ENCODE measurements around the gene SEPHS1. TPM values are rescaled to one million over a fixed set of nuclear protein-coding genes. Genes with fewer than 3 reads are reported as not detected.
"Not testable (repeated sequence)": the region's sequence is repeated elsewhere in the genome, so short reads cannot be mapped to it uniquely, and the experiment has no call there.

SEPHS1 gene
- total RNA-seq (2014; rRNA removed; shearing (Covaris generic); ENCODE audit: low replicate concordance) = 82.1 and 109 TPM in 2 replicates

- Histone ChIP-seq H3K36me3 (peaks cover 25% of the 10 kb centered on the region), H3K4me3 (peak within 1 kb of the TSS; percentile 74), H3K9me3 (no peaks in the 10 kb centered on the region), H3K27me3 (no peaks in the 10 kb centered on the region)
- DNase-seq = peak; percentile 89
Measured at GRCh38 chr10:13348216-13349017, at the start of gene SEPHS1. Gene SEPHS1, minus strand, starts transcription at chr10:13348293. Its CDS starts 3,343 bp downstream, at chr10:13344950.

- Histone ChIP-seq H3K27me3 (no peaks in the 10 kb centered on the region), H3K4me3 (no peak overlapping the region), H3K36me3 (no peaks in the 10 kb centered on the region), H3K9me3 (no peaks in the 10 kb centered on the region)
- no peak for DNase-seq
Measured at GRCh38 chr10:13397052-13397451, 49.0 kb upstream of the SEPHS1 start.

- Histone ChIP-seq H3K27me3 (no peaks in the 10 kb centered on the region), H3K9me3 (no peaks in the 10 kb centered on the region), H3K36me3 (no peaks in the 10 kb centered on the region), H3K4me3 (no peak overlapping the region)
- DNase-seq = no peak
Measured at GRCh38 chr10:13396369-13396768, 48.3 kb upstream of the SEPHS1 start.

- no peak overlapping the region for H3K4me3 ChIP-seq
- H3K27me3 ChIP-seq = no peaks in the 10 kb centered on the region
- no peaks in the 10 kb centered on the region for H3K36me3 ChIP-seq
- H3K9me3 ChIP-seq = no peaks in the 10 kb centered on the region
- no peak for DNase-seq
Measured at GRCh38 chr10:13395540-13395939, 47.4 kb upstream of the SEPHS1 start.

GRCh38 chr10:13393640-13394039 lies 45.5 kb upstream of the SEPHS1 start:
- Histone ChIP-seq H3K36me3 (no peaks in the 10 kb centered on the region), H3K9me3 (no peaks in the 10 kb centered on the region), H3K27me3 (no peaks in the 10 kb centered on the region; the same call in 1 of the 2 replicates), H3K4me3 (no peak overlapping the region)
- DNase-seq = no peak

GRCh38 chr10:13392701-13393100 lies 44.6 kb upstream of the SEPHS1 start:
- no peaks in the 10 kb centered on the region for H3K9me3 ChIP-seq

GRCh38 chr10:13390604-13391522 lies 42.8 kb upstream of the SEPHS1 start:
- no peaks in the 10 kb centered on the region for H3K9me3 ChIP-seq
- no peak overlapping the region for H3K4me3 ChIP-seq
- no peaks in the 10 kb centered on the region for H3K36me3 ChIP-seq
- no peaks in the 10 kb centered on the region; the same call in 1 of the 2 replicates for H3K27me3 ChIP-seq
- DNase-seq = no peak

More at GRCh38 chr10:13392701-13393100, 44.6 kb upstream of the SEPHS1 start:
- Histone ChIP-seq H3K27me3 (no peaks in the 10 kb centered on the region; the same call in 1 of the 2 replicates), H3K4me3 (no peak overlapping the region), H3K36me3 (no peaks in the 10 kb centered on the region)
- no peak for DNase-seq

- DNase-seq = no peak
- H3K36me3 ChIP-seq = no peaks in the 10 kb centered on the region
- no peaks in the 10 kb centered on the region; the same call in 1 of the 2 replicates for H3K27me3 ChIP-seq
- H3K9me3 ChIP-seq = no peaks in the 10 kb centered on the region
- no peak overlapping the region for H3K4me3 ChIP-seq
Measured at GRCh38 chr10:13388478-13389230, 40.6 kb upstream of the SEPHS1 start.

GRCh38 chr10:13386021-13386420 lies 37.9 kb upstream of the SEPHS1 start:
- no peak for DNase-seq
- Histone ChIP-seq H3K36me3 (no peaks in the 10 kb centered on the region), H3K27me3 (peaks cover 16% of the 10 kb centered on the region), H3K9me3 (no peaks in the 10 kb centered on the region), H3K4me3 (no peak overlapping the region)

- DNase-seq = no peak
- Histone ChIP-seq H3K36me3 (no peaks in the 10 kb centered on the region), H3K9me3 (no peaks in the 10 kb centered on the region), H3K4me3 (no peak overlapping the region), H3K27me3 (peaks cover 21% of the 10 kb centered on the region)
Measured at GRCh38 chr10:13383399-13383761, 35.3 kb upstream of the SEPHS1 start.

GRCh38 chr10:13382703-13383398 lies 34.8 kb upstream of the SEPHS1 start:
- H3K4me3 ChIP-seq = peak overlapping the region; percentile 22; the same call in 1 of the 2 replicates

GRCh38 chr10:13379061-13379460 lies 31.0 kb upstream of the SEPHS1 start:
- DNase-seq, H3K4me3 ChIP-seq, H3K36me3 ChIP-seq, H3K9me3 ChIP-seq: not testable (repeated sequence)
- peaks cover 21% of the 10 kb centered on the region for H3K27me3 ChIP-seq

More at GRCh38 chr10:13382703-13383398, 34.8 kb upstream of the SEPHS1 start:
- no peaks in the 10 kb centered on the region for H3K36me3 ChIP-seq
- no peak for DNase-seq
- H3K9me3 ChIP-seq = no peaks in the 10 kb centered on the region
- H3K27me3 ChIP-seq = peaks cover 21% of the 10 kb centered on the region

- no peak for DNase-seq
- Histone ChIP-seq H3K9me3 (no peaks in the 10 kb centered on the region), H3K27me3 (peaks cover 7% of the 10 kb centered on the region), H3K36me3 (no peaks in the 10 kb centered on the region), H3K4me3 (no peak overlapping the region)
Measured at GRCh38 chr10:13376746-13377145, 28.7 kb upstream of the SEPHS1 start.

GRCh38 chr10:13376297-13376696 lies 28.2 kb upstream of the SEPHS1 start:
- H3K27me3 ChIP-seq = peaks cover 4% of the 10 kb centered on the region; the same call in 1 of the 2 replicates
- H3K36me3 ChIP-seq = no peaks in the 10 kb centered on the region
- DNase-seq = no peak
- no peak overlapping the region for H3K4me3 ChIP-seq
- no peaks in the 10 kb centered on the region for H3K9me3 ChIP-seq

- Histone ChIP-seq H3K4me3 (no peak overlapping the region), H3K36me3 (no peaks in the 10 kb centered on the region), H3K27me3 (peaks cover 4% of the 10 kb centered on the region; the same call in 1 of the 2 replicates), H3K9me3 (no peaks in the 10 kb centered on the region)
- no peak for DNase-seq
Measured at GRCh38 chr10:13375791-13376190, 27.7 kb upstream of the SEPHS1 start.

- H3K4me3 ChIP-seq = no peak overlapping the region
- no peak for DNase-seq
- no peaks in the 10 kb centered on the region for H3K9me3 ChIP-seq
- no peaks in the 10 kb centered on the region for H3K36me3 ChIP-seq
- no peaks in the 10 kb centered on the region for H3K27me3 ChIP-seq
Measured at GRCh38 chr10:13373644-13374043, 25.6 kb upstream of the SEPHS1 start.
